Measurements from ENCODE around the gene ALPL. TPM values are rescaled to one million over a fixed set of nuclear protein-coding genes. Genes with fewer than 3 reads are reported as not detected.
A peak's percentile ranks its signal among the peaks of the same experiment; 100 is the strongest.

The ALPL gene
- total and polyA plus RNA-seq, 2 of the 4 experiments (the other 2 are of a cell fraction): 0.54 to 2.2 TPM

GRCh38 chr1:21507511-21508270, 1.5 kb upstream of the ALPL start:
- dilution Hi-C loops (cut with HindIII; ENCODE audit: low sequenced_read_pairs, unreplicated experiment): no loop called here
- 0 out of 2 replicates have a peak, but pooled peaks cover 4% of the 10 kb centered on the region for H4K20me1 ChIP-seq (ENCODE audit: insufficient read depth, low read length)
- H3K79me1 ChIP-seq (ENCODE audit: low read depth in 1 of 2, low read length in 2 of 2): no peaks in the 10 kb centered on the region
- ATAC-seq (ENCODE audit: low read depth) (no peak), DNase-seq (no peak)
- H3K27ac ChIP-seq (ENCODE audit: insufficient read depth, low read length): no peak overlapping the region
- H2BK5ac ChIP-seq (ENCODE audit: low read depth, low read length, poor library complexity, severe bottlenecking): no peak overlapping the region
- no peak overlapping the region for H3K56ac ChIP-seq (ENCODE audit: extremely low read depth, insufficient read depth, low read length)
- peaks cover 12% of the 10 kb centered on the region for H3K4me1 ChIP-seq (ENCODE audit: control insufficient read depth, insufficient read depth, low read length)
- intact Hi-C loops (cut with micrococcal nuclease): loop anchor here (2.0 to 5.0 kb wide), 2 partner anchors 87 to 135 kb away; no protein-coding TSS in a partner anchor
- ChIA-PET POLR2A (ENCODE audit: unreplicated experiment) (no interaction called here), CTCF (no interaction called here)
- no peaks in the 10 kb centered on the region for H3K9me3 ChIP-seq (ENCODE audit: control insufficient read depth, insufficient read depth, low read length)
- TF ChIP-seq USF2 (IDR thresholded peaks at IDR 0.05; ENCODE audit: low read depth, low read length) (0 out of 2 replicates have a peak, but pooled peaks have one; percentile 5), POLR2A (IDR thresholded peaks at IDR 0.05; ENCODE audit: low read depth, low read length) (no peak)
- H4K91ac ChIP-seq (ENCODE audit: insufficient read depth, low read depth, low read length): no peak overlapping the region
- no TSS peak for BruUV-seq (replicated peaks)
- no peak overlapping the region for H2BK15ac ChIP-seq (ENCODE audit: low read depth, low read length)
- H3K4me3 ChIP-seq (ENCODE audit: insufficient read depth, low read depth, low read length): no peak overlapping the region
- no peaks in the 10 kb centered on the region for H3K36me3 ChIP-seq (ENCODE audit: control insufficient read depth, insufficient read depth, low read length)
- no peak overlapping the region for H2AFZ ChIP-seq (replicated peaks; ENCODE audit: low read length, poor library complexity)
- no peak overlapping the region for H4K5ac ChIP-seq (ENCODE audit: low read depth, low read length)
- H3K18ac ChIP-seq (ENCODE audit: low read depth, low read length): no peak overlapping the region
- no peak overlapping the region for H4K8ac ChIP-seq (ENCODE audit: low read depth in 2 of 2, low read length in 2 of 2)
- H2BK20ac ChIP-seq (ENCODE audit: low read depth, low read length): no peak overlapping the region
- no peak overlapping the region for H3K4me2 ChIP-seq (ENCODE audit: low read depth, low read length)
- H3K27me3 ChIP-seq (ENCODE audit: control insufficient read depth, insufficient read depth, low read length): peaks cover 19% of the 10 kb centered on the region
- 100% methylated on average over 1 of the region's 1 CpG; no CpG with 5 or more reads in 1 of the 2 experiments for WGBS, 2 experiments (ENCODE audit: extremely low coverage in 2 of 2, insufficient read length in 1 of 2)
- no peak overlapping the region for H3K9ac ChIP-seq (ENCODE audit: low read depth, low read length)
- no peak overlapping the region for H3K4ac ChIP-seq (ENCODE audit: low read depth, low read length)
- H3K14ac ChIP-seq (replicated peaks; ENCODE audit: low read depth, low read length): no peak overlapping the region
- H2AK9ac ChIP-seq (replicated peaks; ENCODE audit: low read depth, low read length, poor library complexity): no peak overlapping the region
- in situ Hi-C loops (cut with MboI; ENCODE audit: low sequenced_read_pairs): no loop called here
- H3K9me1 ChIP-seq (ENCODE audit: insufficient read depth, low read length): peaks cover 11% of the 10 kb centered on the region
- H2AK5ac ChIP-seq (ENCODE audit: low read depth, low read length): no peak overlapping the region; the same call in 1 of the 2 replicates
- no peak overlapping the region for H3K23ac ChIP-seq (ENCODE audit: low read depth, low read length)
- no peak overlapping the region for H2BK120ac ChIP-seq (ENCODE audit: low read depth, low read length)

Data from IMR-90 (cell line).